Duodenal mucosa (tissue), 2 donors: ENCODE results near the gene KLF2.

ENCODE experiments used
- H3K27ac ChIP-seq: one replicate; pipeline ENCODE4 v1.7.0; 2013; ENCODE audit warnings: low read depth, low read length
- H3K27me3 ChIP-seq, 2 donors: one replicate each; pipeline ENCODE4 v1.7.0; 2013; ENCODE audit warnings: low read length in 2 of 2, control low read depth in 1 of 2; ENCODE audit not compliant: insufficient read depth in 2 of 2, control insufficient read depth in 1 of 2
- H3K36me3 ChIP-seq, 2 donors: one replicate each; pipeline ENCODE4 v1.7.0; 2013; ENCODE audit warnings: low read length in 2 of 2, control low read depth in 1 of 2; ENCODE audit not compliant: insufficient read depth in 2 of 2, control insufficient read depth in 1 of 2
- H3K4me1 ChIP-seq, 2 donors: one replicate each; pipeline ENCODE4 v1.7.0; 2013; ENCODE audit warnings: low read length in 2 of 2, control low read depth in 1 of 2; ENCODE audit not compliant: insufficient read depth in 2 of 2, control insufficient read depth in 1 of 2
- H3K4me3 ChIP-seq, 2 donors: one replicate each; pipeline ENCODE4 v1.7.0; 2013; ENCODE audit warnings: low read length in 2 of 2, low read depth in 1 of 2
- H3K9ac ChIP-seq, 2 donors: one replicate each; pipeline ENCODE4 v1.7.0; 2013; ENCODE audit warnings: low read length in 2 of 2, low read depth in 1 of 2
- H3K9me3 ChIP-seq, 2 donors: one replicate each; pipeline ENCODE4 v1.7.0; 2013; ENCODE audit warnings: low read length in 2 of 2, control low read depth in 1 of 2; ENCODE audit not compliant: control insufficient read depth in 1 of 2

Gene KLF2

DNA sequence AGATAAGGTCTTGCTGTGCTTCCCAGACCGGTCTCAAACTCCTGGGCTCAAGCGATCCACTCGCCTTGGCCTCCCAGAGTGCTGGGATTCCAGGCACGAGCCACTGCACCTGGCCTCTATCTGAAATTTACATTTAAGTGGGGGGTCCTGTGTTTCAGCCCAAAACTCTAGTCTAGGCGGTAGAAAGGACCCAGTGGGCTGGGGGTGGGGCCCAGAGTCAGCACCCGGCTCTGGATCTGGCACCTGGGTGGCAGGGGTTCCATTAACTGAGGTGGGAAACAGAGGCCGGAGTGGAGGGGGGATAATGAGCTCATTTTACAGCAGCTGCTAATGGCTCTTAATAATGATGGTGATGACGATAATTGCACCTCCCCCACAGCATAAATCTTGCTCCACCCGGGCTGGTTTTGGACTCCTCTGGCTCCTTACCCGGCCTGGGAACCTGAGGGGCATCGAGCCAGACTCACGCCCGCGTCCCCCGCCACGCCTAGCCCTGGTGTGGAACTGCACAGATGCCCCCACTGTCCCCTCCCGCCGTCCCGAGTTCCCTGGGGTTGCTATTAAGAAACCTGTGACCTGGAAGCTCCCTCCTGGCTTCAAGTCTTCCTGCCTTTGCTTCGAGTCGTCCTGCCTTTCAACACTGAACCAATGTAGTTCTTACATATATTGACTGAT, 17.8 kb upstream of the KLF2 start:
- H3K36me3 ChIP-seq, result no peaks in the 10 kb centered on the region
- H3K27ac ChIP-seq, result no peak overlapping the region
- H3K4me1 ChIP-seq, result no peaks in the 10 kb centered on the region
- H3K4me3 ChIP-seq, result no peak overlapping the region
- H3K27me3 ChIP-seq, result no peaks in the 10 kb centered on the region
- no peak overlapping the region for H3K9ac ChIP-seq
- no peaks in the 10 kb centered on the region for H3K9me3 ChIP-seq

DNA sequence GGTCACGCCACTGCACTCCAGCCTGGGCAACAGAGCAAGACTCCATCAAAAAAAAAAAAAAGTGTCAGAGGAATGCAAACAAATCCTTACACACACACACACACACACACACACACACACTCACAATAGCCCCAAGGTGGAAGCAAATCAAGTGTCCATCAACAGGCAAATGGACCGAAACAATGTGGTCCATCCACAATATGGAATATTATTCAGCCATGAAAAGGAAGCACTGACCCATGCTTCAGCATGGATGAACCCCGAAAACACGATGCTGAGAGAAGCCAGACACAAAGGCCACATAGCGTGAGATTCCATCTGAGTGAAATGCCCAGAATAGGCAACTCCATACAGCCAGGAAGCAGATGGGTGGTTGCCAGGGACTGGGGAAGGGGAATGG, 16.5 kb upstream of the KLF2 start:
- Histone ChIP-seq H3K4me1 (no peaks in the 10 kb centered on the region), H3K9ac (no peak overlapping the region), H3K4me3 (no peak overlapping the region), H3K27ac (no peak overlapping the region), H3K27me3 (no peaks in the 10 kb centered on the region), H3K36me3 (no peaks in the 10 kb centered on the region), H3K9me3 (no peaks in the 10 kb centered on the region)

DNA sequence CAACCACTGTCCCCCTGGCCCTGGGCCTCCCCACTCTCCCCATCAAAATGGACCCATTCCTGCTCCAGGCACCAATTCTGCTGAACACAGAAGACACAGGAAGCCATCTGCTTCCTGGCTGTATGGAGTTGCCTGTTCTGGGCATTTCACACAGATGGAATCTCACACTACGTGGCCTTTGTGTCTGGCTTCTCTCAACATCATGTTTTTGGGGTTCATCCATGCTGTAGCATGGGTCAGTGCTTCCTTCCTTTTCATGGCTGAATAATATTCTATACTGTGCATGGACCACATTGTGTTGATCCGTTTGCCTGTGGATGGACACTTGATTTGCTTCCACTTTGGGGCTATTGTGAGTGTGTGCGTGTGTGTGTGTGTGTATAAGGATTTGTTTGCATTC, 15.0 kb upstream of the KLF2 start:
- Histone ChIP-seq H3K27me3 (no peaks in the 10 kb centered on the region), H3K9me3 (no peaks in the 10 kb centered on the region), H3K9ac (no peak overlapping the region), H3K36me3 (no peaks in the 10 kb centered on the region), H3K4me3 (no peak overlapping the region), H3K4me1 (no peaks in the 10 kb centered on the region), H3K27ac (no peak overlapping the region)

DNA sequence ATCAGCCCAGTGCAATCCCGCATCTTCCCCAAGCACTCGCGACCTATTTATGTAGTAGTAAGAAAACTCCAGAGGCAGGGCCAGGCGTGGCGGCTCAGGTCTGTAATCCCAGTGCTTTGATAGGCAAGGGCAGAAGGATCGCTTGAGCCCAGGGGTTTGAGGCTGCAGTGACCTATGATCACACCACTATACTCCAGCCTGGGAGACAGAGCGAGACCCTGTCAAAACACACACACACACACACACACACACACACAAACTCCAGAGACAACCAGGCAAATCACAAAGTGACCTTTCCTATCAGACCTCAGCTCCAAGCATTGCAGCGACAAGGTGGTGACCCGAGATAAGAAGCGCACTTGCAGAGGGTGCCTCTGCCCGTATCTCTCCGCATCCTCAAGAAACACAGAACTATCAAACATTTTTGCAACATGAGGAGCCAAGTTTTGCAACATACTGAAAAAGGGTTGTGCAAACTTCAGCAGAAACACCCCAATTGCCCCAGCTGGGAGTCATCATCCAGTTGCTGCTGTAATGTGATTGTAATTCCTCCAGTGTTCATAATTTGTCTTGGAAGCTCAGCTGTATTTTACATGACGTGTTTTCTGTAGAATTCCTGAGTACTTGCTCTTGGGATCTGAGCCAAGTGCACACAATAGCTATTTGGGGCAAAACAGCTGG, 8.7 kb upstream of the KLF2 start:
- Histone ChIP-seq H3K36me3 (no peaks in the 10 kb centered on the region), H3K4me1 (no peaks in the 10 kb centered on the region), H3K4me3 (no peak overlapping the region), H3K27ac (no peak overlapping the region), H3K9ac (no peak overlapping the region), H3K9me3 (no peaks in the 10 kb centered on the region), H3K27me3 (peaks cover 0 to 2% of the 10 kb centered on the region in 2 donors)

DNA sequence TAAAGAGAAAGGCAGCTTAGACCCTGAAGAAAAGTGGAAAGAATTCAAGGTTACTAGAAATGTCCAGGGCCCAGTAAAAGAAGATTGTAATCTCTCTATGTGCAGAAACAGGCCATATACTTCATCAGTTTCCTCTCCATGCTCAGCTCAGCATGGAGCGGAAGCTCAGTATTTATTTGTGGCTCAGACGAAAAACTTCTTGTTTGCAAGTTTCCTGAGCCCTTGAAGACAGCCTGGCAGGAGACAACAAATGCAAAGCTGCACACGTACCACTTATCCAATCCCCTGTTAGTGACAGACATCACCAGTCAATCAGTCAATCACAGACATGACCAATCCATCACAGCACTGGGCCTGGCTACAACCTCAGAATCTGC, 8.1 kb upstream of the KLF2 start:
- Histone ChIP-seq H3K4me1 (no peaks in the 10 kb centered on the region), H3K27me3 (peaks cover 0 to 2% of the 10 kb centered on the region in 2 donors), H3K9ac (no peak overlapping the region), H3K27ac (peak overlapping the region; percentile 26), H3K36me3 (no peaks in the 10 kb centered on the region), H3K4me3 (no peak overlapping the region), H3K9me3 (no peaks in the 10 kb centered on the region)

DNA sequence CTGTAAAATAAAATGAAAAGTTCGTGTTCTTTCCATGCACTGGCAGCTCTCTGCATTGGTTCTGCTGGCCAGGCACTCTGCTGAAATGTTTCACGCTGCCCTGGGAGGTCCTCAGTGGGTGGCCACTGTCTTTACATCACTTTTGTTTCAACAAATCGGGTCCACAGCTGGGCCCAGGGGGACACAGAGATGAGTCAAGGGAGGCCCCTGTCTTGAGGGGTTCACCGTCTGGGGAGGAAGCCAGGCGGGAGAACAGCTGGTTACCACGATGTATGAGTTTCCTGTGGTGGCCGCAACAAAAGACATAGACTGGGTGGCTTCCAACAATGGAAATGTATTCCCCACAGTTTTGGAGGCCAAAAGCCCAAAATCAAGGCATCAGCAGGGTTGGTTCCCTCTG, 5.1 kb upstream of the KLF2 start:
- Histone ChIP-seq H3K27ac (no peak overlapping the region), H3K27me3 (peaks cover 6 to 11% of the 10 kb centered on the region in 2 donors)

DNA sequence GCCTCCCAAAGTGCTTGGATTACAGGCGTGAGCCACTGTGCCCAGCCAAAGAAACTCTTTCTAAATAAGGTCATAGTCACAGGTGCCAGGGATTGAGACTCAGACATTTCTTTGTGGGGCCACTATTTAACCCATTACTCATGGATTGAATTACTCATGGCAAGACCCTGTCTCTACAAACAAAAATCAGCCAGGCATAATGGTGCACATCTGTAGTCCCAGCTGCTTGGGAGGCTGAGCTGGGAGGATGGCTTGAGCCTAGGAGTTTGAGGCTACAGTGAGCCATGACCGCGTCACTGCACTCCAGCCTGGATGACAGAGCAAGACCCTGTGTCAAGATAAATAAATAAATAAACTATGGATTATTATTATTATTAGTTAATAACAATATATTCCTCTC, 3.6 kb upstream of the KLF2 start:
- no peak overlapping the region for H3K27ac ChIP-seq
- H3K9ac ChIP-seq, result no peak overlapping the region
- no peaks in the 10 kb centered on the region for H3K36me3 ChIP-seq
- no peak overlapping the region for H3K4me3 ChIP-seq
- peaks cover 2 to 6% of the 10 kb centered on the region in 2 donors for H3K4me1 ChIP-seq
- H3K27me3 ChIP-seq, result peaks cover 6 to 13% of the 10 kb centered on the region in 2 donors
- H3K9me3 ChIP-seq, result no peaks in the 10 kb centered on the region

More for the DNA sequence above, 5.1 kb upstream of the KLF2 start:
- Histone ChIP-seq H3K36me3 (no peaks in the 10 kb centered on the region), H3K9me3 (no peaks in the 10 kb centered on the region), H3K9ac (no peak overlapping the region), H3K4me1 (peaks cover 0 to 6% of the 10 kb centered on the region in 2 donors), H3K4me3 (no peak overlapping the region)

DNA sequence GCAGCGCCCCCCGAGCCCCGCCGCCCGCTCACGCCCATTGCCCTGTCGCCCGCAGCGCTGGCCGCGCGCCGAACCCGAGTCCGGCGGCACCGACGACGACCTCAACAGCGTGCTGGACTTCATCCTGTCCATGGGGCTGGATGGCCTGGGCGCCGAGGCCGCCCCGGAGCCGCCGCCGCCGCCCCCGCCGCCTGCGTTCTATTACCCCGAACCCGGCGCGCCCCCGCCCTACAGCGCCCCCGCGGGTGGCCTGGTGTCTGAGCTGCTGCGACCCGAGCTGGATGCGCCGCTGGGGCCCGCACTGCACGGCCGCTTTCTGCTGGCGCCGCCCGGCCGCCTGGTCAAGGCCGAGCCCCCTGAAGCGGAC, 518 bp downstream of the KLF2 start:
- Histone ChIP-seq H3K27me3 (peaks cover 16 to 17% of the 10 kb centered on the region in 2 donors), H3K4me1 (peaks cover 20 to 24% of the 10 kb centered on the region in 2 donors), H3K9ac (peak overlapping the region; percentile 33 to 38), H3K9me3 (no peaks in the 10 kb centered on the region), H3K27ac (peak overlapping the region; percentile 75), H3K4me3 (peak overlapping the region; percentile 56 to 63), H3K36me3 (no peaks in the 10 kb centered on the region)

DNA sequence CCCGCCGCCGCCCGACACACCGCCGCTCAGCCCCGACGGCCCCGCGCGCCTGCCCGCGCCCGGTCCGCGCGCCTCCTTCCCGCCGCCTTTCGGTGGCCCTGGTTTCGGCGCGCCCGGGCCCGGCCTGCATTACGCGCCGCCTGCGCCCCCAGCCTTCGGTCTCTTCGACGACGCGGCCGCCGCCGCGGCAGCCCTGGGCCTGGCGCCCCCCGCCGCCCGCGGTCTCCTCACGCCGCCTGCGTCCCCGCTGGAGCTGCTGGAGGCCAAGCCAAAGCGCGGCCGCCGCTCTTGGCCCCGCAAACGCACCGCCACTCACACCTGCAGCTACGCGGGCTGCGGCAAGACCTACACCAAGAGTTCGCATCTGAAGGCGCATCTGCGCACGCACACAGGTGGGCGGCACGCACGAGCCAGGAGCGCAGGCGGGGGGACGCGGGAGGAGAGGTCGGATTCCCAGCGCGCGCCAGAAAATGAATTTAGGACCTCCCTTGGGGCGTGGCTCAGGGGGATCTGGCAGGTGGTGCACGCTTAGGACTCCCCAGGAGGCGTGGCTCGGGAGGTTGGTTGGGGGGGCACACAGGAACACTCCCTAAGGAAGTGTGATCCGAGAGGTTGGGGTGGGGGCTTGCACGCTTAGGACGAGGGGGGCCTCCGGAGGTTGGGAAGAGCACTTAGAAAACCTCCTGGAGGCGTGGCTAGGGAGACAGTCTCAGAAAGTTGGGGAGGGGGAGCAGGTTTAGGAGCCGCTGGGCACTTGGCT, 1.2 kb downstream of the KLF2 start:
- Histone ChIP-seq H3K4me1 (peaks cover 20 to 24% of the 10 kb centered on the region in 2 donors), H3K9me3 (no peaks in the 10 kb centered on the region), H3K27me3 (peaks cover 16 to 17% of the 10 kb centered on the region in 2 donors), H3K36me3 (no peaks in the 10 kb centered on the region), H3K9ac (peak overlapping the region; percentile 44 to 51), H3K27ac (peak overlapping the region; percentile 66), H3K4me3 (peak overlapping the region; percentile 65 to 66)
